Ishikawa (cell line): ENCODE data around the gene TUBA4A.

Source experiments
- CEBPB ChIP-seq: IDR thresholded peaks from 2 replicates; pipeline ENCODE4 v1.6.1; 2012
- CREB1 ChIP-seq: IDR thresholded peaks from 2 replicates; pipeline ENCODE4 v1.6.1; 2012; ENCODE audit warnings: low read depth
- EP300 ChIP-seq: IDR thresholded peaks from 2 replicates; pipeline ENCODE4 v1.6.1; 2012; ENCODE audit warnings: borderline replicate concordance
- FOXM1 ChIP-seq: IDR thresholded peaks from 2 replicates; pipeline ENCODE4 v1.6.1; 2012; ENCODE audit warnings: low read depth, borderline replicate concordance
- MAX ChIP-seq: IDR thresholded peaks from 2 replicates; pipeline ENCODE4 v1.6.1; 2012
- NFIC ChIP-seq: IDR thresholded peaks from 2 replicates; pipeline ENCODE4 v1.6.1; 2012
- RAD21 ChIP-seq: IDR thresholded peaks from 2 replicates; pipeline ENCODE4 v1.6.1; 2012; ENCODE audit warnings: low read depth
- REST ChIP-seq: IDR thresholded peaks from 2 replicates; pipeline ENCODE4 v1.6.1; 2012; ENCODE audit warnings: low read depth, mild to moderate bottlenecking
- TAF1 ChIP-seq: IDR thresholded peaks from 2 replicates; pipeline ENCODE4 v1.6.1; 2012; ENCODE audit warnings: low read depth, mild to moderate bottlenecking
- TCF12 ChIP-seq: IDR thresholded peaks from 2 replicates; pipeline ENCODE4 v1.6.1; 2012; ENCODE audit warnings: low read depth
- USF1 ChIP-seq: IDR thresholded peaks from 2 replicates; pipeline ENCODE4 v1.6.1; 2012
- YY1 ChIP-seq: IDR thresholded peaks from 2 replicates; pipeline ENCODE4 v1.6.1; 2012; ENCODE audit warnings: low read depth
- ZBTB7A ChIP-seq: IDR thresholded peaks from 2 replicates; pipeline ENCODE4 v1.6.1; 2012; ENCODE audit warnings: low read depth

GRCh38 chr2:219204425-219205164 lies 49.1 kb downstream of the TUBA4A start:
- TF ChIP-seq MAX (no peak), REST (no peak), TAF1 (no peak), FOXM1 (no peak), USF1 (no peak), CREB1 (no peak), YY1 (no peak), CEBPB (no peak), EP300 (no peak), NFIC (no peak), RAD21 (no peak), ZBTB7A (no peak), TCF12 (no peak)
